NB4 (cell line): ENCODE results near the gene TTC13.

Source experiments
- CTCF ChIP-seq: IDR thresholded peaks from one replicate; pipeline ENCODE4 v1.5.1; 2012; ENCODE audit warnings: low read depth, low read length
- MAX ChIP-seq: IDR thresholded peaks from 2 replicates; pipeline ENCODE4 v1.6.1; 2011; ENCODE audit warnings: low read depth, low read length
- MYC ChIP-seq: IDR thresholded peaks from 2 replicates; pipeline ENCODE4 v1.6.1; 2011; ENCODE audit warnings: low read depth, low read length
- POLR2A ChIP-seq: IDR thresholded peaks from 2 replicates; pipeline ENCODE4 v1.6.1; 2011; ENCODE audit warnings: mild to moderate bottlenecking; ENCODE audit not compliant: insufficient read length; ENCODE audit errors: extremely low read depth

- TF ChIP-seq CTCF, result no peak
- no peak for TF ChIP-seq POLR2A
- no peak for TF ChIP-seq MAX
- no peak for TF ChIP-seq MYC
These were observed 63.6 kb downstream of the TTC13 start for GRCh38 chr1:230915078-230915477.
